ENCODE measurements around the gene SNTB2.
A peak's percentile ranks its signal among the peaks of the same experiment; 100 is the strongest.

The SNTB2 gene

GRCh38 chr16:69266334-69267063, 79.5 kb downstream of the SNTB2 start:
- H3K4me3 ChIP-seq = no peak overlapping the region
- H3K27ac ChIP-seq = no peak overlapping the region
- no peak for DNase-seq (ENCODE audit: low spot score)
- TF ChIP-seq CTCF (IDR thresholded peaks at IDR 0.05) = no peak

GRCh38 chr16:69267633-69268032, 80.7 kb downstream of the SNTB2 start:
- Histone ChIP-seq H3K27ac (no peak overlapping the region), H3K4me3 (no peak overlapping the region)
- no peak for DNase-seq (ENCODE audit: low spot score)
- no peak for TF ChIP-seq CTCF (IDR thresholded peaks at IDR 0.05)

- DNase-seq (ENCODE audit: low spot score) = no peak
- Histone ChIP-seq H3K27ac (no peak overlapping the region), H3K4me3 (no peak overlapping the region)
- TF ChIP-seq CTCF (IDR thresholded peaks at IDR 0.05) = no peak
These were observed 83.4 kb downstream of the SNTB2 start for GRCh38 chr16:69270395-69270794.

- DNase-seq (ENCODE audit: low spot score) = no peak
- Histone ChIP-seq H3K27ac (no peak overlapping the region), H3K4me3 (no peak overlapping the region)
- no peak for TF ChIP-seq CTCF (IDR thresholded peaks at IDR 0.05)
These were observed 83.9 kb downstream of the SNTB2 start for GRCh38 chr16:69270831-69271230.

GRCh38 chr16:69273009-69273408, 86.0 kb downstream of the SNTB2 start:
- Histone ChIP-seq H3K27ac (peak overlapping the region in 1 of 2 donors; percentile 3), H3K4me3 (no peak overlapping the region)
- TF ChIP-seq CTCF (IDR thresholded peaks at IDR 0.05) = no peak
- DNase-seq (ENCODE audit: low spot score) = no peak

- no peak for DNase-seq (ENCODE audit: low spot score)
- no peak overlapping the region for H3K27ac ChIP-seq
- no peak overlapping the region for H3K4me3 ChIP-seq
- no peak for TF ChIP-seq CTCF (IDR thresholded peaks at IDR 0.05)
These were observed 87.8 kb downstream of the SNTB2 start for GRCh38 chr16:69274699-69275235.
